Measurements from ENCODE around the gene LGMN. TPM values are rescaled to one million over a fixed set of nuclear protein-coding genes. Genes with fewer than 3 reads are reported as not detected.

The LGMN gene
- total RNA-seq, 1 donor from 2014 or later: 52.5 TPM

DNA sequence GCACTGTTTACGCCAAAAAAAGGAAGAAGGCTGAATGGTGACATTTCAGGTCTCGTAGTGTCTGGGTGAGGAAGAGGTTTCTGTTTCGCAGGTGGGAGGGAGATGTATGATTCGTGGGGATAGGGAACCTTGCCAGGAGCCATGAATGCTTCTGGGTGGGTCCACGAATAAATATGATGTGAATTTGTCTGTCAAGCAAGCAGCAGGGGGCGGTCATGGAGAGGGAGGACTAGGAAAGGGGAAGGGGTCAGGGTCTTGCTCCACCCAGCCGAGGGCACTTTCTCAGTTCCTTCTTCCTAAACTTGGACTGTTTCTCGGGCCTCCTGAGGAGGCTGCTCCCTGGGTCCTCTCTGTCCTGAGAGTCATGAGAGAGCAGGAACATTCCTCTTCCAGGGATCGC lies 72.5 kb downstream of the LGMN start:
- Mint-ChIP-seq H3K4me3 (no peak overlapping the region), H3K9me3 (no peaks in the 10 kb centered on the region), H3K27ac (no peak overlapping the region), H3K27me3 (ENCODE audit: low read depth) (no peaks in the 10 kb centered on the region), H3K36me3 (peaks cover 17% of the 10 kb centered on the region), H3K4me1 (no peaks in the 10 kb centered on the region)
- TF ChIP-seq, protein P1, sequence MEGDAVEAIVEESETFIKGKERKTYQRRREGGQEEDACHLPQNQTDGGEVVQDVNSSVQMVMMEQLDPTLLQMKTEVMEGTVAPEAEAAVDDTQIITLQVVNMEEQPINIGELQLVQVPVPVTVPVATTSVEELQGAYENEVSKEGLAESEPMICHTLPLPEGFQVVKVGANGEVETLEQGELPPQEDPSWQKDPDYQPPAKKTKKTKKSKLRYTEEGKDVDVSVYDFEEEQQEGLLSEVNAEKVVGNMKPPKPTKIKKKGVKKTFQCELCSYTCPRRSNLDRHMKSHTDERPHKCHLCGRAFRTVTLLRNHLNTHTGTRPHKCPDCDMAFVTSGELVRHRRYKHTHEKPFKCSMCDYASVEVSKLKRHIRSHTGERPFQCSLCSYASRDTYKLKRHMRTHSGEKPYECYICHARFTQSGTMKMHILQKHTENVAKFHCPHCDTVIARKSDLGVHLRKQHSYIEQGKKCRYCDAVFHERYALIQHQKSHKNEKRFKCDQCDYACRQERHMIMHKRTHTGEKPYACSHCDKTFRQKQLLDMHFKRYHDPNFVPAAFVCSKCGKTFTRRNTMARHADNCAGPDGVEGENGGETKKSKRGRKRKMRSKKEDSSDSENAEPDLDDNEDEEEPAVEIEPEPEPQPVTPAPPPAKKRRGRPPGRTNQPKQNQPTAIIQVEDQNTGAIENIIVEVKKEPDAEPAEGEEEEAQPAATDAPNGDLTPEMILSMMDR (IDR thresholded peaks at IDR 0.05; ENCODE audit: unreplicated experiment): no peak
- DNase-seq (ENCODE audit: low spot score in 2 of 2, unreplicated experiment in 2 of 2): no peak

DNA sequence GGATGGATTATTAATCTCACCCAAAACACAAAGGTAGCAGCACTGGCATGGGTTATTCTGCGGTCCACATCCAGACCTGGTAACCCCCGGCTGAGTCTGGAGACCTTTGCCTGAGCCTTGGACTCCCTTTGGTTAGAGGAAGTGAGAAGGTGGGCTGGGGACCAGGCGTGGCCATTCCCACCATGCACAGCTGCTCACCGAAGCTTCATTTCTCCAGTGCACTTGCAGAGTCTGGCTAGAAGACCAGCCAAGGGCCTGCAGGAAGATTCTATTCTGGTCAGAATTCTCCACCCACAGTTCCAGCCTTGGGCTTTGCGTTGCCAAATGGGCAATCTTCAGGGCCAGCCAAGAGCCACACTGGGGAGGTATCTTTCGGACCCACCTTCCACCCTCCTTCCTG lies 73.0 kb downstream of the LGMN start:
- no peaks in the 10 kb centered on the region for H3K9me3 Mint-ChIP-seq
- H3K4me1 Mint-ChIP-seq: no peaks in the 10 kb centered on the region
- H3K27me3 Mint-ChIP-seq (ENCODE audit: low read depth): no peaks in the 10 kb centered on the region
- no peak overlapping the region for H3K4me3 Mint-ChIP-seq
- DNase-seq (ENCODE audit: low spot score in 2 of 2, unreplicated experiment in 2 of 2): no peak
- TF ChIP-seq, protein P1 (IDR thresholded peaks at IDR 0.05; ENCODE audit: unreplicated experiment): no peak
- H3K36me3 Mint-ChIP-seq: peaks cover 17% of the 10 kb centered on the region
- no peak overlapping the region for H3K27ac Mint-ChIP-seq

DNA sequence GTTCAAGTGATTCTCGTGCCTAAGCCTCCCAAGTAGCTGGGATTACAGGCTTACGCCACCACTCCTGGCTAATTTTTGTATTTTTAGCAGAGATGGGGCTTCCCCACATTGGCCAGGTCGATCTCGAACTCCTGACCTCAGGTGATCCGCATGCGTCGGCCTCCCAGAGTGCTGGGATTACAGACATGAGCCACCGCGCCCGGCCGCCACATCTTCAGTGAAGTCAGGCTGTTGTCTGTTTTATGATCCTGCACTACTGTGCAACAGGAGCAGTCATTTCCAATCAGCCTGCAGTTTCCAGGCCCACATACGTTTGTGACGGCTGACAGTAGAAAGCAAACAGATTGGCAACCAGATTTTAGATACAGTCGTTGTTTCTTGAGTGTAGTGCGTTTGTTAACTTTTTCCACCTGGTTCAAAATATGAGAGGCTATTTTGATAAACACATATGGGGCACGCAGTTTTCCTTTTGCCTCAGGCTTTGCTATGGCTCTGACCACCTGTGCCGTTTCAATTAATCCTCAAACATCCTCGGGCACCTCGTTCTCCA lies 74.8 kb downstream of the LGMN start:
- Mint-ChIP-seq H3K27me3 (ENCODE audit: low read depth) (no peaks in the 10 kb centered on the region), H3K4me1 (no peaks in the 10 kb centered on the region), H3K27ac (no peak overlapping the region), H3K9me3 (no peaks in the 10 kb centered on the region), H3K36me3 (peaks cover 14% of the 10 kb centered on the region), H3K4me3 (no peak overlapping the region)
- TF ChIP-seq, protein P1 (IDR thresholded peaks at IDR 0.05; ENCODE audit: unreplicated experiment): no peak
- DNase-seq (ENCODE audit: low spot score in 2 of 2, unreplicated experiment in 2 of 2): no peak

DNA sequence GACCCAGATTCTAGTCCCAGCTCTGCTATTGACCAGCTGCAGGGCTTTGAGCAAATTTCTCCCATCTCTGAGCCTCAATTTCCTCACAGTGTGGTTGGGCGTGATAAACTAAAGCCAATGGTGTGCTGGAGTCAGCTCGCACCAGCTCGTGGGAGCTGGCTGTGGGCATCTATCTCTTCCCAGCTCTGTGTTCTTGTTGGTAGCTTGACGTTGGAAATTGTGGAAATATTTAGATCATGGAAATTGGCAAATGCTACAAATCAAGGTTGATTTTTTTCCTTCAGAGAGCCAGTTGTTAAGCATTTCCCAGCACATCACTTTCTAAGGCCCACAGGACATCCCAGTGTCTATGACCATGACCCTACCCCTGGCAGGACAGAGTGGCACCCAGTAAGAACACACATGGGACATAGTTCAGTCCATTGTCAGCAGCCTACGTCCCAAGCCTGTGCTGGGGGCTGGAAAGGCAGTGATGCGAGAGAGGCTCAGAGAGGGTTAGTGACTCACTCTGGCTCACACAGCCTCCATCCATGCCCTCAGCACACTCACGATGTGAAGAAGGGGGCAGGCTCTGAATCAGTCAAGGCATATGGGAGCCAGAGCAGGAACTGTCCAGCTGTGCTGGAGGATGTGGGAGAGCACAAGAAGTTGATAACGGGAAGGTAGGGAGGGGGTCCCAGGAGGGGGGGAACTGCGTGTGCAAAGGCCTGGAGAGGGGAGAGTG lies 77.6 kb downstream of the LGMN start:
- H3K4me1 Mint-ChIP-seq: no peaks in the 10 kb centered on the region
- H3K9me3 Mint-ChIP-seq: no peaks in the 10 kb centered on the region
- DNase-seq (ENCODE audit: low spot score in 2 of 2, unreplicated experiment in 2 of 2): no peak
- no peak overlapping the region for H3K27ac Mint-ChIP-seq
- H3K27me3 Mint-ChIP-seq (ENCODE audit: low read depth): no peaks in the 10 kb centered on the region
- H3K4me3 Mint-ChIP-seq: no peak overlapping the region
- TF ChIP-seq, protein P1 (IDR thresholded peaks at IDR 0.05; ENCODE audit: unreplicated experiment): no peak
- H3K36me3 Mint-ChIP-seq: peaks cover 9% of the 10 kb centered on the region

DNA sequence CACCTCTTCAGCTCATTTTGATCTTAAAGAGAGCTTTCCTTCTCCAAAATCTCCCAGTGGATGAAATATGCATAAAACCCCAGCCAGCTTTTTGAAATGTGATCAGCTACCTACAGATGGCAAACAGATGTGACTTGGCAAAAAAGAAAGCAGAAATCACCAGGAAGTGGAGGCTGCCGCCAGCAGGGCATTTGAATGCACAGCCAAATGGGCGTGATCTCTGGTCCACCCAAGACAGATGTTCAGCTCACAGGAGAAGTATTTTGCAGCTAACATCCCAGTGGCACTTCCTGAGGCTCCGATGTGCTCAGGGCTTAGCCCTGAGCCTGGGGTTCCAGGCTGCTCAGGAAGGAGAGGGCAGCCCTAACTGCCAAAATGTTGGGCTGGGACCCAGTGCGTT lies 78.3 kb downstream of the LGMN start:
- TF ChIP-seq, protein P1 (IDR thresholded peaks at IDR 0.05; ENCODE audit: unreplicated experiment): no peak
- no peaks in the 10 kb centered on the region for H3K27me3 Mint-ChIP-seq (ENCODE audit: low read depth)
- no peaks in the 10 kb centered on the region for H3K4me1 Mint-ChIP-seq
- no peak overlapping the region for H3K4me3 Mint-ChIP-seq
- no peaks in the 10 kb centered on the region for H3K9me3 Mint-ChIP-seq
- H3K27ac Mint-ChIP-seq: no peak overlapping the region
- DNase-seq (ENCODE audit: low spot score in 2 of 2, unreplicated experiment in 2 of 2): no peak
- peaks cover 9% of the 10 kb centered on the region for H3K36me3 Mint-ChIP-seq

Measured in mesothelial cell of epicardium (in vitro differentiated cells).